H1 (cell line): ENCODE measurements around the gene IP6K1. TPM values are rescaled to one million over a fixed set of nuclear protein-coding genes. Genes with fewer than 3 reads are reported as not detected.

ENCODE experiments used
- ATF2 ChIP-seq: IDR thresholded peaks from 2 replicates; pipeline ENCODE4 v1.6.1; 2012; ENCODE audit warnings: low read length, inconsistent platforms
- CBX8 ChIP-seq: fragments of 300-800, 300-1000 bp; sonication (generic); IDR thresholded peaks from 2 replicates; pipeline ENCODE4 v1.7.1; 2016; ENCODE audit warnings: low read depth, low read length, borderline replicate concordance
- CHD1 ChIP-seq: IDR thresholded peaks from 2 replicates; pipeline ENCODE4 v1.6.1; 2012; ENCODE audit warnings: low read depth, low read length, improper control_type of control experiment
- CREB1 ChIP-seq: IDR thresholded peaks from 2 replicates; pipeline ENCODE4 v1.6.1; 2012; ENCODE audit warnings: inconsistent platforms
- CTBP2 ChIP-seq: IDR thresholded peaks from 2 replicates; pipeline ENCODE4 v1.7.0; 2011; ENCODE audit warnings: borderline replicate concordance, mild to moderate bottlenecking, moderate library complexity, mixed read lengths, low read length; ENCODE audit not compliant: insufficient read depth, insufficient read length
- JUND ChIP-seq: IDR thresholded peaks from 2 replicates; pipeline ENCODE4 v1.6.1; 2011; ENCODE audit warnings: mild to moderate bottlenecking, improper control_type of control experiment, low read length
- SIN3A ChIP-seq, 2 experiments: IDR thresholded peaks in 1 of 2; conservative IDR thresholded peaks in 1 of 2; 2 replicates each; pipeline ENCODE4 v1.6.1; 2011 to 2012; ENCODE audit warnings: low read length in 2 of 2, improper control_type of control experiment in 1 of 2, low read depth in 1 of 2, mild to moderate bottlenecking in 1 of 2
- TAF1 ChIP-seq: IDR thresholded peaks from 2 replicates; pipeline ENCODE4 v1.6.1; 2011; ENCODE audit warnings: mild to moderate bottlenecking, low read depth, low read length
- polyA plus RNA-seq, 7 experiments: library from polyadenylated mRNA; depleted of rRNA in 3 of 7; stranded (reverse) in 5 of 7; unstranded in 2 of 7; fragments of >200 nt in 5 of 7; fragments of 200-250 nt in 2 of 7; gene quantifications; 1 replicate in 5 of 7; 2 replicates in 1 of 7; 4 replicates in 1 of 7; pipeline versions ENCODE4 v1.2.1 to v1.2.3, GENCODE V29; 2011 to 2013; ENCODE audit warnings: missing spikeins in 2 of 7, mixed read lengths in 2 of 7
- total RNA-seq: library from RNA; stranded (reverse); fragmentation: NEBNext Ultra II Directional; extraction: Animal tissue kit (Norgen Biotek cat#: 25700); gene quantifications from 2 replicates; pipeline ENCODE4 v1.2.1, GENCODE V29; 2021

Gene IP6K1
- total and polyA plus RNA-seq, 2 of the 8 experiments (the other 6 are each of a cell fraction or from before 2014, with no cell fraction given) = 31.5 to 35.2 TPM

- TF ChIP-seq CREB1 (no peak), ATF2 (no peak), CBX8 (no peak), JUND (no peak), CHD1 (no peak), SIN3A (conservative IDR thresholded peaks at IDR 0.05 in 1 of 2, IDR thresholded peaks at IDR 0.05 in 1 of 2; ENCODE audit: low read depth in 1 of 2, low read length in 2 of 2) (no peak), TAF1 (no peak), CTBP2 (no peak)
Measured at GRCh38 chr3:49794926-49795905, 8.9 kb upstream of the IP6K1 start (continued).
